Calu3 (cell line): Measurements from ENCODE around the gene ACACB. TPM values are rescaled to one million over a fixed set of nuclear protein-coding genes. Genes with fewer than 3 reads are reported as not detected.

Experiments used
- BruUV-seq: library from RNA; stranded (reverse); fragments of 400-500 nt; replicated peaks from 2 replicates; lab custom pipeline; 2021; lab: Mats Ljungman, UMichigan
- CTCF ChIA-PET: fragments of 300-600 bp; sonication (Branson Sonifier 250); formaldehyde crosslinking; loops from one replicate; lab custom pipeline; 2022; ENCODE audit warnings: antibody characterized with exemption; lab: Charles Lee
- DNase-seq: peaks from one replicate; pipeline ENCODE4 v3.0.0; 2022
- H3K27ac Mint-ChIP-seq: one replicate; pipeline ENCODE4 v1.8.0; 2022; ENCODE audit warnings: mixed read lengths; ENCODE audit not compliant: unreplicated experiment
- H3K27me3 Mint-ChIP-seq: one replicate; pipeline ENCODE4 v1.8.0; 2022; ENCODE audit warnings: mixed read lengths; ENCODE audit not compliant: unreplicated experiment
- H3K36me3 Mint-ChIP-seq: one replicate; pipeline ENCODE4 v1.8.0; 2022; ENCODE audit warnings: mild to moderate bottlenecking, moderate library complexity, mixed read lengths; ENCODE audit not compliant: insufficient read depth, unreplicated experiment
- H3K4me1 Mint-ChIP-seq: one replicate; pipeline ENCODE4 v1.8.0; 2022; ENCODE audit warnings: mild to moderate bottlenecking, low read depth, mixed read lengths; ENCODE audit not compliant: unreplicated experiment
- H3K4me3 Mint-ChIP-seq: one replicate; pipeline ENCODE4 v1.8.0; 2022; ENCODE audit warnings: mild to moderate bottlenecking, low read depth, moderate library complexity, mixed read lengths; ENCODE audit not compliant: unreplicated experiment
- H3K9me3 Mint-ChIP-seq: one replicate; pipeline ENCODE4 v1.8.0; 2022; ENCODE audit warnings: low read depth, mixed read lengths; ENCODE audit not compliant: unreplicated experiment
- intact Hi-C: fragments of 100-400 bp; cut with micrococcal nuclease; formaldehyde crosslinking; loops from one replicate; pipeline ENCODE4 v1.10.0; 2022; ENCODE audit not compliant: unreplicated experiment
- total RNA-seq: library from RNA; stranded (reverse); gene quantifications from 2 replicates; pipeline ENCODE4 v1.2.3, GENCODE V29; 2022
- TF ChIP-seq, protein P1 (sequence below): fragments of 200-600 bp; IDR thresholded peaks from one replicate; pipeline ENCODE4 v1.8.0; 2022; ENCODE audit warnings: antibody characterized with exemption; ENCODE audit not compliant: unreplicated experiment

The ACACB gene
- total RNA-seq, 1 experiment from 2014 or later: 6.2 TPM

GRCh38 chr12:109121346-109121880, 5.0 kb downstream of the ACACB start:
- H3K27me3 Mint-ChIP-seq: peaks cover 20% of the 10 kb centered on the region
- CTCF ChIA-PET: no interaction called here
- no TSS peak for BruUV-seq
- TF ChIP-seq, protein P1, sequence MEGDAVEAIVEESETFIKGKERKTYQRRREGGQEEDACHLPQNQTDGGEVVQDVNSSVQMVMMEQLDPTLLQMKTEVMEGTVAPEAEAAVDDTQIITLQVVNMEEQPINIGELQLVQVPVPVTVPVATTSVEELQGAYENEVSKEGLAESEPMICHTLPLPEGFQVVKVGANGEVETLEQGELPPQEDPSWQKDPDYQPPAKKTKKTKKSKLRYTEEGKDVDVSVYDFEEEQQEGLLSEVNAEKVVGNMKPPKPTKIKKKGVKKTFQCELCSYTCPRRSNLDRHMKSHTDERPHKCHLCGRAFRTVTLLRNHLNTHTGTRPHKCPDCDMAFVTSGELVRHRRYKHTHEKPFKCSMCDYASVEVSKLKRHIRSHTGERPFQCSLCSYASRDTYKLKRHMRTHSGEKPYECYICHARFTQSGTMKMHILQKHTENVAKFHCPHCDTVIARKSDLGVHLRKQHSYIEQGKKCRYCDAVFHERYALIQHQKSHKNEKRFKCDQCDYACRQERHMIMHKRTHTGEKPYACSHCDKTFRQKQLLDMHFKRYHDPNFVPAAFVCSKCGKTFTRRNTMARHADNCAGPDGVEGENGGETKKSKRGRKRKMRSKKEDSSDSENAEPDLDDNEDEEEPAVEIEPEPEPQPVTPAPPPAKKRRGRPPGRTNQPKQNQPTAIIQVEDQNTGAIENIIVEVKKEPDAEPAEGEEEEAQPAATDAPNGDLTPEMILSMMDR: no peak
- H3K9me3 Mint-ChIP-seq: no peaks in the 10 kb centered on the region
- intact Hi-C loops: no loop called here
- no peak overlapping the region for H3K27ac Mint-ChIP-seq
- H3K4me1 Mint-ChIP-seq: no peaks in the 10 kb centered on the region
- H3K4me3 Mint-ChIP-seq: no peak overlapping the region
- no peak for DNase-seq
- H3K36me3 Mint-ChIP-seq: no peaks in the 10 kb centered on the region

GRCh38 chr12:109124878-109125648, 8.7 kb downstream of the ACACB start:
- no peaks in the 10 kb centered on the region for H3K9me3 Mint-ChIP-seq
- no peak overlapping the region for H3K27ac Mint-ChIP-seq
- intact Hi-C loops: no loop called here
- BruUV-seq: no TSS peak
- no peak for DNase-seq
- CTCF ChIA-PET: no interaction called here
- peaks cover 30% of the 10 kb centered on the region for H3K27me3 Mint-ChIP-seq
- no peaks in the 10 kb centered on the region for H3K36me3 Mint-ChIP-seq
- TF ChIP-seq, protein P1: no peak
- H3K4me1 Mint-ChIP-seq: no peaks in the 10 kb centered on the region
- no peak overlapping the region for H3K4me3 Mint-ChIP-seq

GRCh38 chr12:109125791-109126190, 9.4 kb downstream of the ACACB start:
- H3K27me3 Mint-ChIP-seq: peaks cover 37% of the 10 kb centered on the region
- TF ChIP-seq, protein P1: no peak
- H3K4me3 Mint-ChIP-seq: no peak overlapping the region
- H3K27ac Mint-ChIP-seq: no peak overlapping the region
- intact Hi-C loops: no loop called here
- H3K36me3 Mint-ChIP-seq: no peaks in the 10 kb centered on the region
- H3K9me3 Mint-ChIP-seq: no peaks in the 10 kb centered on the region
- no peaks in the 10 kb centered on the region for H3K4me1 Mint-ChIP-seq
- CTCF ChIA-PET: no interaction called here
- BruUV-seq: no TSS peak
- no peak for DNase-seq

- H3K36me3 Mint-ChIP-seq: no peaks in the 10 kb centered on the region
- TF ChIP-seq, protein P1: no peak
- no peaks in the 10 kb centered on the region for H3K4me1 Mint-ChIP-seq
- H3K27ac Mint-ChIP-seq: no peak overlapping the region
- no peaks in the 10 kb centered on the region for H3K9me3 Mint-ChIP-seq
- no TSS peak for BruUV-seq
- H3K27me3 Mint-ChIP-seq: peaks cover 45% of the 10 kb centered on the region
- no peak overlapping the region for H3K4me3 Mint-ChIP-seq
- CTCF ChIA-PET: no interaction called here
- DNase-seq: no peak
- intact Hi-C loops: no loop called here
Measured at GRCh38 chr12:109126784-109127183, 10.4 kb downstream of the ACACB start.
